ENCODE data around the gene EPB41L5. TPM values are rescaled to one million over a fixed set of nuclear protein-coding genes. Genes with fewer than 3 reads are reported as not detected.
"Not testable (repeated sequence)": the region's sequence is repeated elsewhere in the genome, so short reads cannot be mapped to it uniquely, and the experiment has no call there.

EPB41L5 gene
- total RNA-seq, 6 experiments from 2014 or later: 27.1 to 54.1 (median 43.3) TPM

DNA sequence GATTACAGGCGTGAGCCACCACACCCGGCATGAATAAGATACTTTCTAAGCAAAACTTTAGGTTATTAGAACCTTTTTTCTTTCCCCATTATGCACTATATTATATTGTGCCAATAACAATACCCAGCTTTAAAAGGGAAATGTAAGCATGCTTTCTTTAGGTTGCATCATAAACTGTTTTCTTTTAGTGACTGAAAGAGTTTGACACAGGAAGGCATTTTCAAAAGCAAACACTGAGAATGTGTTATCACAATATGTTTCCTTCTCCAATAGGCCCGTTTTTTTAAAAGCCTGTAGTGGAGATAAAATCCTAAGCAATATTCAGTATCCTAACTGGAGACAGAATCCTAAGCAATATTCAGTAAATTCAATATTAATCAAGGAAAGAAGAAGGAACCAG is 16.7 kb upstream of the EPB41L5 start:
- H3K27ac ChIP-seq: no peak overlapping the region
- ATAC-seq (no peak), DNase-seq (no peak)
- H3K36me3 ChIP-seq: no peaks in the 10 kb centered on the region
- no peaks in the 10 kb centered on the region for H3K4me1 ChIP-seq
- H3K27me3 ChIP-seq: no peaks in the 10 kb centered on the region
- TF ChIP-seq POLR2A (IDR thresholded peaks at IDR 0.05): no peak
- TF ChIP-seq, protein P1, sequence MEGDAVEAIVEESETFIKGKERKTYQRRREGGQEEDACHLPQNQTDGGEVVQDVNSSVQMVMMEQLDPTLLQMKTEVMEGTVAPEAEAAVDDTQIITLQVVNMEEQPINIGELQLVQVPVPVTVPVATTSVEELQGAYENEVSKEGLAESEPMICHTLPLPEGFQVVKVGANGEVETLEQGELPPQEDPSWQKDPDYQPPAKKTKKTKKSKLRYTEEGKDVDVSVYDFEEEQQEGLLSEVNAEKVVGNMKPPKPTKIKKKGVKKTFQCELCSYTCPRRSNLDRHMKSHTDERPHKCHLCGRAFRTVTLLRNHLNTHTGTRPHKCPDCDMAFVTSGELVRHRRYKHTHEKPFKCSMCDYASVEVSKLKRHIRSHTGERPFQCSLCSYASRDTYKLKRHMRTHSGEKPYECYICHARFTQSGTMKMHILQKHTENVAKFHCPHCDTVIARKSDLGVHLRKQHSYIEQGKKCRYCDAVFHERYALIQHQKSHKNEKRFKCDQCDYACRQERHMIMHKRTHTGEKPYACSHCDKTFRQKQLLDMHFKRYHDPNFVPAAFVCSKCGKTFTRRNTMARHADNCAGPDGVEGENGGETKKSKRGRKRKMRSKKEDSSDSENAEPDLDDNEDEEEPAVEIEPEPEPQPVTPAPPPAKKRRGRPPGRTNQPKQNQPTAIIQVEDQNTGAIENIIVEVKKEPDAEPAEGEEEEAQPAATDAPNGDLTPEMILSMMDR (IDR thresholded peaks at IDR 0.05): no peak
- intact Hi-C loops (cut with DNase I): no loop called here
- no peaks in the 10 kb centered on the region for H3K9me3 ChIP-seq
- whole genome bisulfite sequencing (ENCODE audit: insufficient coverage, low coverage, low lambda C conversion rate, missing lambda C conversion rate): 66% methylated on average over 3 of the region's 3 CpGs
- H3K4me3 ChIP-seq: no peak overlapping the region

DNA sequence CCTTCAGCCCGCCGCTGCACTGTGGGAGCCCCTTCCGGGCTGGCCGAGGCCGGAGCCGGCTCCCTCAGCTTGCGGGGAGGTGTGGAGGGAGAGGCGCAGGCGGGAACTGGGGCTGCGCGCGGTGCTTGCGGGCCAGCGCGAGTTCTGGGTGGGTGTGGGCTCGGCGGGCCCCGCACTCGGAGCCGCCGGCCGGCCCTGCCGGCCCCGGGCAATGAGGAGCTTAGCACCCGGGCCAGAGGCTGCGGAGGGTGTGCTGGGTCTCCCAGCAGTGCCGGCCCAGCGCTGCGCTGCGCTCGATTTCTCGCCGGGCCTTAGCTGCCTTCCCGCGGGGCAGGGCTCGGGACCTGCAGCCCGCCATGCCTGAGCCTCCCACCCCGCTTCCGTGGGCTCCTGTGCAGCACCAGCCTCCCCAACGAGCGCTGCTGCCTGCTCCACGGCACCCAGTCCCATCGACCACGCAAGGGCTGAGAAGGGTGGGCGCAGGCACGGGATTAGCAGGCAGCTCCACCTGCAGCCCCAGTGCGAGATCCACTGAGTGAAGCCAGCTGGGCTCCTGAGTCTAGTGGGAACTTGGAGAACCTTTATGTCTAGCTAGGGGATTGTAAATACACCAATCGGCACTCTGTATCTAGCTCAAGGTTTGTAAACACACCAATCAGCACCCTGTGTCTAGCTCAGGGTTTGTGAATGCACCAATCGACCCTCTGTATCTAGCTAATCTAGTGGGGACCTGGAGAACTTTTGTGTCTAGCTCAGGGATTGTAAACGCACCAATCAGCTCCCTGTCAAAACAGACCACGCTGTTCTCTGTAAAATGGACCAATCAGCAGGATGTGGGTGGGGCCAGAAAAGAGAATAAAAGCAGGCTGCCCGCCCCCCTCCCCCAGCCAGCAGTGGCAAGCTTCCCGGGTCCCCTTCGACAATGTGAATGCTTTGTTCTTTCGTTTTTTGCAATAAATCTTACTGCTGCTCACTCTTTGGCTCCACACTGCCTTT is 15.7 kb upstream of the EPB41L5 start:
- H3K27ac ChIP-seq; ATAC-seq; H3K36me3 ChIP-seq; H3K4me1 ChIP-seq; DNase-seq; H3K9me3 ChIP-seq; H3K27me3 ChIP-seq; intact Hi-C loops (cut with DNase I); H3K4me3 ChIP-seq: not testable (repeated sequence)
- whole genome bisulfite sequencing (ENCODE audit: insufficient coverage, low coverage, low lambda C conversion rate, missing lambda C conversion rate): 78% methylated on average over 6 of the region's 55 CpGs

DNA sequence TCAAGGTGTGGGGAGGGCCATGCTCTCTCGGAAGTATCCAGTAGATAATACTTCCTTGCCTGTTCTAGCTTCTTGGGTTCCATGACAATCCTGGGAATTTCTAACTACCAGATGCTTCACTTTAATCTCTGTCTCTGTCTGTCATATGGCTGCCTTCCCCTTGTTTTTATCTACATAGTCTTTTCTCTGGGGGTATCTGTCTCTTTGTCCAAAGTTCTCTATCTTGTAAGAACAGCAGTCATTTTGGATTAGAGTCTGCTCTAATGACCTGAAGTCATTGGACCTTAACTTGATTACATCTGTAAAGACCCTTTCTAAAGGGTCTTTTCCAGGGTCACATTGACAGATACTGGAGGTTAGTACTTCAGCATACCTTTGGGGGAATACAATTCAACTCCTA is 11.4 kb upstream of the EPB41L5 start:
- DNase-seq (no peak), ATAC-seq (no peak)
- Histone ChIP-seq H3K4me1 (no peaks in the 10 kb centered on the region), H3K27ac (no peak overlapping the region), H3K4me3 (no peak overlapping the region), H3K27me3 (no peaks in the 10 kb centered on the region), H3K36me3 (no peaks in the 10 kb centered on the region), H3K9me3 (no peaks in the 10 kb centered on the region)
- intact Hi-C loops (cut with DNase I): no loop called here
- no peak for TF ChIP-seq POLR2A (IDR thresholded peaks at IDR 0.05)
- TF ChIP-seq, protein P1 (IDR thresholded peaks at IDR 0.05): no peak
- 82% methylated on average over 1 of the region's 1 CpG for WGBS (ENCODE audit: insufficient coverage, low coverage, low lambda C conversion rate, missing lambda C conversion rate)

DNA sequence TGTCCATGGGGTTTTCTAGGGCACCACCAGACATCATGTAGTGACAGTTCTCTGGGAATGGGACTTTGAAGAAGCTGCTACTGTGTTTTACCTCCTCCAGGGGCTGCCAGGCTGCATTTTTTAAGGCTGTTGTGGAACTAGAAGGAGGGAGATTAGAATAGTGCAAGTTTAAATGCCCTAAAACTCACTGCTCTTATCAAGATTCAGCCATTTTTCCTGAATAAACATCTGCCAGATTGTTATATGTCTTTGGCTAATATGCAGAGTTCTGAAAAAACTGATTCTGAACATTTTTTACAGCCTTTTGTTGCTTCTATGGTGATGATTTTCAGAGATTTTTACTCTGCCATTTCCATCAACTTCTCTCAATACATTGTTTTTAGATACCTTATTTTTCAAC is 8.6 kb upstream of the EPB41L5 start:
- intact Hi-C loops (cut with DNase I): no loop called here
- ATAC-seq (no peak), DNase-seq (no peak)
- Histone ChIP-seq H3K27ac (no peak overlapping the region), H3K4me1 (no peaks in the 10 kb centered on the region), H3K9me3 (no peaks in the 10 kb centered on the region), H3K36me3 (no peaks in the 10 kb centered on the region), H3K27me3 (no peaks in the 10 kb centered on the region), H3K4me3 (no peak overlapping the region)
- TF ChIP-seq, protein P1 (IDR thresholded peaks at IDR 0.05): no peak
- no peak for TF ChIP-seq POLR2A (IDR thresholded peaks at IDR 0.05)

DNA sequence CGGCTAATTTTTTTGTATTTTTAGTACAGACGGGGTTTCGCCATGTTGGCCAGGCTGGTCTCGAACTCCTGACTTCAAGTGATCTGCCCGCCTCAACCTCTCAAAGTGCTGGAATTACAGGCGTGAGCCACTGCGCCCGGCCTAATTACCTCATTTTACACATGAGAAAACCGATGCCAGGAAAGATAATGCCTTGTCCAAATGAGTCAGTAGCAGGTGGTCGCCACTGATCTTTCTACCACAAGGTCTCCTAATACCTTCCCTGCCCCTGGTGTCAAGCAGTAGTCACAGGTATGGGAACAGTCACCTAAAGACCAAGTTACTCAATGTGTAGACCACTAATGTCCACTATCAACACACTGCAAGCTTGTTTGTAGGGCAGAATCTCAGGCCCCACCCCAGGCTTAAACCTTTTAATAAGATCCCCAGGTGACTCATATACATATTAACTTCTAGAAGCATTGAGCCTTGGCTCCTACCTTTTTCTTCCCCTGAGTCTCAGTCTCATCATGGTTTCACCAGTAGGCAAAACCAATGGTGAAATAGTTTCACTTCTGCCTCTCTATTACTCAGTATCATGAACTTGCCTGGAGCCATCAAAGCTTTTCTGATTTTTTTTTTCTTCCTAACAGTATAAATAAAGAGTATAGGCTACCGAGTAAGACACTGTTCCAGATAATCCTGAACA is 6.9 kb upstream of the EPB41L5 start:
- Histone ChIP-seq H3K27ac (no peak overlapping the region), H3K27me3 (no peaks in the 10 kb centered on the region), H3K4me3 (no peak overlapping the region), H3K4me1 (no peaks in the 10 kb centered on the region), H3K36me3 (no peaks in the 10 kb centered on the region), H3K9me3 (no peaks in the 10 kb centered on the region)
- ATAC-seq: no peak
- intact Hi-C loops (cut with DNase I): no loop called here
- 82% methylated on average over 7 of the region's 11 CpGs for WGBS (ENCODE audit: insufficient coverage, low coverage, low lambda C conversion rate, missing lambda C conversion rate)
- TF ChIP-seq POLR2A (IDR thresholded peaks at IDR 0.05): no peak
- TF ChIP-seq, protein P1 (IDR thresholded peaks at IDR 0.05): no peak
- DNase-seq: no peak

Data from right lobe of liver (tissue), 6 donors.